ENCODE results near the gene ARMC8. TPM values are rescaled to one million over a fixed set of nuclear protein-coding genes. Genes with fewer than 3 reads are reported as not detected.

Gene ARMC8
- total and polyA plus RNA-seq, 10 donors, result 13.7 to 95.0 (median 62.2) TPM

DNA sequence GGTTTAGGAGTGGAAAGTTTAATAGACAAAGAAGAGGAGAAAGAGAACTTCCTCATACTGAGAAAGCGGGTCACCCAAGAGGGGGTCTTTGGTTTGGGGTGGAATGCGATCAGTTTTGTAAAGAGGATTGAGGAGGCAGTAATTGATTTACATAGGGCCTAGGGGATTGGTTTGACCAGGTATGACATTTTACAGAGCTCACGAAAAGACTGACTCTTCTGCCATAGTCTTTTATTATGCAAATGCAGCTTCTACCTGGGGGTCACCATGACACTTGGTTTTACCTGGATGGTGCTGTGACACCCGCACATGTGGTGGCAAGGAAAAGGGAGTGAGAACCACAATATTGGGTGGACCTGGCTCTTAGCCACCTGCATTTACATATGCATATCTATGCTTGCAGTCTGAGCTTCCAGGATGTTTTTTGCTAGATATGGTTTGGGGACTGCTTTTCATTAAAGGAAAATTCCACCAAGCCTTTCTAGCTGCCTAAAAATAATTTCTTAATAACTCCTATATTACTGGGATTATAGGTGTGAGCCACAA is 149.4 kb downstream of the ARMC8 start:
- H3K4me1 ChIP-seq, result no peaks in the 10 kb centered on the region
- H3K27ac ChIP-seq, result no peak overlapping the region
- DNase-seq, result no peak
- no peak overlapping the region for H3K4me3 ChIP-seq
- peaks cover 0 to 9% (median 0%) of the 10 kb centered on the region in 7 donors for H3K27me3 ChIP-seq (replicated peaks in 1 of 7)
- no peaks in the 10 kb centered on the region for H3K9me3 ChIP-seq
- no peak for TF ChIP-seq POLR2A (IDR thresholded peaks at IDR 0.05)
- WGBS, 5 donors, result 89 to 93% (median 90%) methylated on average over 4 of the region's 4 CpGs
- intact Hi-C loops (cut with DNase I; ENCODE audit: low total_unique reads), result no loop called here
- H3K36me3 ChIP-seq, result no peaks in the 10 kb centered on the region

DNA sequence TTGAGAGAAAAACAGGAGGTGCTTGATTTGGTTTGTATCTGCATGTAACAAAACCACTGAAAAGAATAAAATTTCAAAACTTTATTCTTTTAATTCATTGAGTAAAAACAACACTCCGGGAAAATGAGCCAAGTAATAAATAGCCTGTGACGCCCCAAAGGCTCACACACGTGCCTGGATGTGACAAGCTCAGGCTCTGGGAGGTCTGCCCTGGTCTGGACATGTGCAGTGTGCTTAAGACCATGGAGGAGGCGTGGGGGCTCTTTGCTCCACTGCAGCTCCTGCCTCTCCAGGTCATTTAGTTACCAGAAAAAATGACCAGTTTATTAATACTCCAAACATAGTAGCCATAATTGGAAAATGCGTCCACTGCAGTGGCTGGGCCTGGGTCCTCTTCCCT is 151.1 kb downstream of the ARMC8 start:
- TF ChIP-seq POLR2A (IDR thresholded peaks at IDR 0.05) (no peak), POLR2AphosphoS5 (IDR thresholded peaks at IDR 0.05) (no peak)
- TF ChIP-seq, protein P1, sequence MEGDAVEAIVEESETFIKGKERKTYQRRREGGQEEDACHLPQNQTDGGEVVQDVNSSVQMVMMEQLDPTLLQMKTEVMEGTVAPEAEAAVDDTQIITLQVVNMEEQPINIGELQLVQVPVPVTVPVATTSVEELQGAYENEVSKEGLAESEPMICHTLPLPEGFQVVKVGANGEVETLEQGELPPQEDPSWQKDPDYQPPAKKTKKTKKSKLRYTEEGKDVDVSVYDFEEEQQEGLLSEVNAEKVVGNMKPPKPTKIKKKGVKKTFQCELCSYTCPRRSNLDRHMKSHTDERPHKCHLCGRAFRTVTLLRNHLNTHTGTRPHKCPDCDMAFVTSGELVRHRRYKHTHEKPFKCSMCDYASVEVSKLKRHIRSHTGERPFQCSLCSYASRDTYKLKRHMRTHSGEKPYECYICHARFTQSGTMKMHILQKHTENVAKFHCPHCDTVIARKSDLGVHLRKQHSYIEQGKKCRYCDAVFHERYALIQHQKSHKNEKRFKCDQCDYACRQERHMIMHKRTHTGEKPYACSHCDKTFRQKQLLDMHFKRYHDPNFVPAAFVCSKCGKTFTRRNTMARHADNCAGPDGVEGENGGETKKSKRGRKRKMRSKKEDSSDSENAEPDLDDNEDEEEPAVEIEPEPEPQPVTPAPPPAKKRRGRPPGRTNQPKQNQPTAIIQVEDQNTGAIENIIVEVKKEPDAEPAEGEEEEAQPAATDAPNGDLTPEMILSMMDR (IDR thresholded peaks at IDR 0.05 in 8 of 11, conservative IDR thresholded peaks at IDR 0.05 in 3 of 11), result no peak
- no peak for DNase-seq

DNA sequence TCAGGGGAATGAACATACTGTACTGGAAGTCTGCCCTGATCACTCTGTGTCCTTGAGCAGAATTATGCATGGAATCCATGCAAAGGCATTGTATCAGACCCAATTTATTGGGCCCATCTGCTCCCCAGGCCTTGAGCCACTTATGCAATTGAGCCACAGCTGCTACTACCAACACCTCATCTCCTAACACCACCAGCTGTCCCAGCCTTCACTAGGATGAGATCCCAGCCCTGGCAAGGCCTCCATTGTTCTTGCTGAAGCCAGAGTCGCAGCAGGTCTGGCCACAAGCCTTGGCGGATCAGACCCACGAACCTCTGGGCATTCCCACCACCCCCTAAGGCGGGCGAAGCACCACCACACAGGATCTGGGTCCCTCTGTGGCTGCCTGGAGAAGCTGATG is 151.7 kb downstream of the ARMC8 start:
- TF ChIP-seq, protein P1 (IDR thresholded peaks at IDR 0.05 in 8 of 11, conservative IDR thresholded peaks at IDR 0.05 in 3 of 11), result no peak
- TF ChIP-seq POLR2A (IDR thresholded peaks at IDR 0.05) (no peak), POLR2AphosphoS5 (IDR thresholded peaks at IDR 0.05) (no peak)
- H3K4me1 ChIP-seq, result no peaks in the 10 kb centered on the region
- no peak for DNase-seq
- H3K9me3 ChIP-seq, result no peaks in the 10 kb centered on the region
- H3K27me3 ChIP-seq (replicated peaks in 1 of 7), result peaks cover 0 to 9% (median 0%) of the 10 kb centered on the region in 7 donors
- no peak overlapping the region for H3K4me3 ChIP-seq
- WGBS, 5 donors, result 89 to 96% (median 95%) methylated on average over 3 to 5 of the region's 5 CpGs
- H3K36me3 ChIP-seq, result no peaks in the 10 kb centered on the region
- no peak overlapping the region for H3K27ac ChIP-seq
- intact Hi-C loops (cut with DNase I; ENCODE audit: low total_unique reads), result no loop called here

More for the DNA sequence above, 151.1 kb downstream of the ARMC8 start:
- intact Hi-C loops (cut with DNase I; ENCODE audit: low total_unique reads), result no loop called here
- no peak overlapping the region for H3K27ac ChIP-seq
- no peaks in the 10 kb centered on the region for H3K4me1 ChIP-seq
- no peaks in the 10 kb centered on the region for H3K9me3 ChIP-seq
- no peaks in the 10 kb centered on the region for H3K36me3 ChIP-seq
- H3K4me3 ChIP-seq, result no peak overlapping the region
- H3K27me3 ChIP-seq (replicated peaks in 1 of 7), result peaks cover 0 to 9% (median 0%) of the 10 kb centered on the region in 7 donors
- WGBS, 5 donors, result 46 to 81% (median 65%) methylated on average over 5 of the region's 5 CpGs

DNA sequence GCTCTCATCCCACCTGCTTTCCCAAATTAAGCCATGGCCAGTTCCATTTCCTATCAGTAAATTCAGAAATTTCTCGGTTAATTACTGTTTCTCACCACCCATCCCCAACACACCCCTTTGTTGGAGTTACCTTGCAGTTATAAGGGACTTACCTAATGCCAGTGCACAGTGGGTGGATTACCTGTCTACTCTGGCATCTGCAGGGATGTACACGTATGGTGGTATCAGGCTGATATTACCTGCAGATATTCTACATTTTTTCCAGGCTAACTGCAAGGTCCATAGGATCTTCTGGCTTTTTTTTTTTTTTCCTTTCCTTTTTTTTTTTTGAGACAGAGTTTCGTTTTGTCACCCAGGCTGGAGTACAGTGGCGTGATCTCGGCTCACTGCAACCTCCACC is 153.4 kb downstream of the ARMC8 start:
- Histone ChIP-seq H3K36me3 (no peaks in the 10 kb centered on the region), H3K9me3 (no peaks in the 10 kb centered on the region), H3K27me3 (replicated peaks in 1 of 7) (peaks cover 0 to 20% (median 0%) of the 10 kb centered on the region in 7 donors), H3K27ac (no peak overlapping the region), H3K4me3 (no peak overlapping the region), H3K4me1 (no peaks in the 10 kb centered on the region)
- DNase-seq, result no peak
- intact Hi-C loops (cut with DNase I; ENCODE audit: low total_unique reads), result no loop called here
- WGBS, 5 donors, result 74 to 92% (median 89%) methylated on average over 5 of the region's 5 CpGs
- TF ChIP-seq POLR2A (IDR thresholded peaks at IDR 0.05), result no peak
- TF ChIP-seq, protein P1 (IDR thresholded peaks at IDR 0.05 in 8 of 11, conservative IDR thresholded peaks at IDR 0.05 in 3 of 11), result no peak
- TF ChIP-seq POLR2AphosphoS5 (IDR thresholded peaks at IDR 0.05), result no peak

All from spleen (tissue), 11 donors.